Vagina (tissue), 2 donors: Measurements from ENCODE around the gene ACYP2. TPM values are rescaled to one million over a fixed set of nuclear protein-coding genes. Genes with fewer than 3 reads are reported as not detected.

Experiments
- DNase-seq, 2 donors: peaks; one replicate each; pipeline ENCODE4 v3.0.0-alpha.2; 2017; ENCODE audit errors: extremely low spot score in 2 of 2
- H3K27ac ChIP-seq: fragments of 200-600 bp; sonication (generic); one replicate; pipeline ENCODE4 v1.5.1; 2019
- H3K27me3 ChIP-seq: fragments of 200-600 bp; sonication (generic); one replicate; pipeline ENCODE4 v1.5.1; 2019
- H3K36me3 ChIP-seq, 2 donors: fragments of 200-600 bp; sonication (generic); one replicate each; pipeline ENCODE4 v1.5.1; 2017 to 2019
- H3K4me1 ChIP-seq: fragments of 200-600 bp; sonication (generic); one replicate; pipeline ENCODE4 v1.5.1; 2019
- H3K4me3 ChIP-seq, 2 donors: fragments of 200-600 bp; sonication (generic); 1 replicate in 1 of 2; 2 replicates in 1 of 2; pipeline ENCODE4 v1.5.1; 2016 to 2019
- H3K9me3 ChIP-seq: fragments of 200-600 bp; sonication (generic); one replicate; pipeline ENCODE4 v1.5.1; 2019
- POLR2A ChIP-seq, 2 donors: fragments of 450-650 bp; IDR thresholded peaks; one replicate each; pipeline ENCODE4 v1.6.1; 2017; ENCODE audit warnings: antibody characterized with exemption in 2 of 2, mild to moderate bottlenecking in 2 of 2, moderate library complexity in 2 of 2
- POLR2AphosphoS5 ChIP-seq, 2 donors: sonication (generic); formaldehyde crosslinking; IDR thresholded peaks; one replicate each; pipeline ENCODE4 v1.9.0; 2017; ENCODE audit warnings: antibody characterized with exemption in 2 of 2, mild to moderate bottlenecking in 2 of 2, low read depth in 1 of 2; ENCODE audit not compliant: insufficient read depth in 1 of 2
- intact Hi-C: fragments of 100-400 bp; cut with DNase I; formaldehyde crosslinking; loops from one replicate; pipeline ENCODE4 v1.15.1; 2023
- total RNA-seq: library from RNA; depleted of rRNA; stranded (reverse); fragments of >200 nt; gene quantifications from one replicate; pipeline ENCODE4 v1.2.3, GENCODE V29; 2016
- TF ChIP-seq, protein P1 (sequence below), 3 experiments: fragments of 450-650 bp in 2 of 3; fragments of 200-600 bp in 1 of 3; sonication (generic) in 1 of 3; IDR thresholded peaks; one replicate each; pipeline ENCODE4 v1.5.1; 2017 to 2019; ENCODE audit warnings: antibody characterized with exemption in 3 of 3, mild to moderate bottlenecking in 2 of 3, moderate library complexity in 2 of 3

The ACYP2 gene
- total RNA-seq, 1 donor from 2014 or later, result 10.8 TPM

DNA sequence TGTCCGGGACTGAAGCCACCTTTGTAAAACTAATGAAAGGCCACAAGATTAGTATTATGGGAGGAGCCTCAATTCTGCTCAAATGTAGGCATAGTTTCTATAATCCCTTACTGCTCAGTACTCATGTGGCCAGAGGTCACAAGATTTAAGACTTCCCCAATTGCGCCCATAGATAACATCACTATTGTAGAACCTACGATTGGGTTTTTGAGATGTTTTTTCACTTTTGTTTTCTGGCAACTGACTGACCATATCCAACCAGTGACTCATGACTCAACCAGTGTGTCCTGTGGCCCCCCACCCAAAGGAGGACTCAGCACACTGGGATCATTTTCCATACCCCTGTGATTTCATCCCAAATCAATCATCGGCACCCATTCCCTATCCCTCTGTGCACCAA is 155.8 kb downstream of the ACYP2 start:
- Histone ChIP-seq H3K9me3 (no peaks in the 10 kb centered on the region), H3K36me3 (no peaks in the 10 kb centered on the region), H3K27me3 (no peaks in the 10 kb centered on the region), H3K4me3 (no peak overlapping the region), H3K27ac (no peak overlapping the region), H3K4me1 (no peaks in the 10 kb centered on the region)
- no peak for DNase-seq
- TF ChIP-seq, protein P1, sequence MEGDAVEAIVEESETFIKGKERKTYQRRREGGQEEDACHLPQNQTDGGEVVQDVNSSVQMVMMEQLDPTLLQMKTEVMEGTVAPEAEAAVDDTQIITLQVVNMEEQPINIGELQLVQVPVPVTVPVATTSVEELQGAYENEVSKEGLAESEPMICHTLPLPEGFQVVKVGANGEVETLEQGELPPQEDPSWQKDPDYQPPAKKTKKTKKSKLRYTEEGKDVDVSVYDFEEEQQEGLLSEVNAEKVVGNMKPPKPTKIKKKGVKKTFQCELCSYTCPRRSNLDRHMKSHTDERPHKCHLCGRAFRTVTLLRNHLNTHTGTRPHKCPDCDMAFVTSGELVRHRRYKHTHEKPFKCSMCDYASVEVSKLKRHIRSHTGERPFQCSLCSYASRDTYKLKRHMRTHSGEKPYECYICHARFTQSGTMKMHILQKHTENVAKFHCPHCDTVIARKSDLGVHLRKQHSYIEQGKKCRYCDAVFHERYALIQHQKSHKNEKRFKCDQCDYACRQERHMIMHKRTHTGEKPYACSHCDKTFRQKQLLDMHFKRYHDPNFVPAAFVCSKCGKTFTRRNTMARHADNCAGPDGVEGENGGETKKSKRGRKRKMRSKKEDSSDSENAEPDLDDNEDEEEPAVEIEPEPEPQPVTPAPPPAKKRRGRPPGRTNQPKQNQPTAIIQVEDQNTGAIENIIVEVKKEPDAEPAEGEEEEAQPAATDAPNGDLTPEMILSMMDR (IDR thresholded peaks at IDR 0.05), result no peak
- TF ChIP-seq POLR2AphosphoS5 (IDR thresholded peaks at IDR 0.05; ENCODE audit: insufficient read depth in 1 of 2, low read depth in 1 of 2) (no peak), POLR2A (IDR thresholded peaks at IDR 0.05) (no peak)
- intact Hi-C loops, result no loop called here

DNA sequence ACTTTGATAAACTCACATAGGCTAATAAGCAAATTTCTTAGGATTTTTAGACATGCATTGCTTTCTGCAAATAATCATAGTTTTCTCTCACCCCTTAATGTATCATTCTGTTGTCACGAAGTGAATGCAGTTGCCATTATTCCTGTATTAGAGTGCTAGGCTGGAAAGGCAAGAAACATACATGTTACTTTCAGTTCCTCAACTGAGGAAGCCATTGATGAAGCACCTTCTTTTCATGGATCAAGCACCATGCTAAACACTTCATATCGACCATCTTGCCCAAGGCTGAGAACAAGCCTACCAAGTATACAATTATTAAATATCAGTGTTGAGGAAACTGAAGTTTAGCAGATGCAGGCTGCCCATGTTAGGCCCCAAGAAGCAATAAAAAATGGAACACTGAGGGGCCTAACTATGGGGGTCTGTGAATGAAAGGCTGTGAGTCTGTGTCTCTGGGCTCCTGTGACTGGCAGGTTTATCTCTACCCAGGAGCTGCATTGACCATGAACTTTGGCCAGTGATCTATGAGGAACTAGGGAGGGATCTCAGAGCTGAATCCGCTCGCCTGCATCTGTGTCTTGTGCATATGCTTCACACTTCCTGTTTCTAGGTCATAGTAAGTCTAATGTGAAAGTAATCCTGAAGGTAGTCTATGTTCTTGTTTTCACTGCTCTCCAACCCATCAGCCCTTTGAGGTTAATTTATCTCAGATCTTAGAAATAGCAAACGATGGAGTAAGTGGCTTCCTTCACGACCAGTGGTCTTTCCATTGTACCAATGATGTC is 156.6 kb downstream of the ACYP2 start:
- TF ChIP-seq POLR2A (IDR thresholded peaks at IDR 0.05), result no peak
- TF ChIP-seq POLR2AphosphoS5 (IDR thresholded peaks at IDR 0.05; ENCODE audit: insufficient read depth in 1 of 2, low read depth in 1 of 2), result no peak
- TF ChIP-seq, protein P1 (IDR thresholded peaks at IDR 0.05), result no peak
- Histone ChIP-seq H3K4me3 (no peak overlapping the region), H3K9me3 (no peaks in the 10 kb centered on the region), H3K4me1 (no peaks in the 10 kb centered on the region), H3K27ac (no peak overlapping the region), H3K36me3 (no peaks in the 10 kb centered on the region), H3K27me3 (no peaks in the 10 kb centered on the region)
- DNase-seq, result no peak
- intact Hi-C loops, result no loop called here

DNA sequence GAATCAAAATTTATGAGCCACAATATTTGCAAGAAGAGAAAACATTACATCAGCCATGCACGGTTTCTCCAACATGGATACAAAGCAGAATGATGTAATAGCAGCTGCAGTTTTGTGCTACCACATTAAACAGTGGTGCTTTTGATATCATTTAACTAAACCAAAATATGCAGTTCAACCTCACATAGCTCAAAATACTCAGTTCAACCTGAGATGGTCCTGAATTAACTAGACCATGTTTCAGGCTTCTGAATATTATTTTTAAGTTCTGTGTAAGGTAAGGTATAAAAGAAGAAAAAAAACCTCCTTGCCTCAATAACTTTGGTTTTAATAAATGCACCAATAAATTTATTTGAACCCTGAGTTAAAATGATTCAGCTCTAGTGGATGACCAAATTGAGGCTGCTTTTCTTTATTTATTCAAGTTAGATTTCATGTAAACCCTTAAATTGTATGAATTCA is 159.4 kb downstream of the ACYP2 start:
- no peaks in the 10 kb centered on the region for H3K4me1 ChIP-seq
- intact Hi-C loops, result no loop called here
- H3K9me3 ChIP-seq, result no peaks in the 10 kb centered on the region
- no peak for DNase-seq
- no peaks in the 10 kb centered on the region for H3K36me3 ChIP-seq
- no peaks in the 10 kb centered on the region for H3K27me3 ChIP-seq
- no peak overlapping the region for H3K27ac ChIP-seq
- no peak overlapping the region for H3K4me3 ChIP-seq
- TF ChIP-seq POLR2AphosphoS5 (IDR thresholded peaks at IDR 0.05; ENCODE audit: insufficient read depth in 1 of 2, low read depth in 1 of 2) (no peak), POLR2A (IDR thresholded peaks at IDR 0.05) (no peak)
- TF ChIP-seq, protein P1 (IDR thresholded peaks at IDR 0.05), result no peak

DNA sequence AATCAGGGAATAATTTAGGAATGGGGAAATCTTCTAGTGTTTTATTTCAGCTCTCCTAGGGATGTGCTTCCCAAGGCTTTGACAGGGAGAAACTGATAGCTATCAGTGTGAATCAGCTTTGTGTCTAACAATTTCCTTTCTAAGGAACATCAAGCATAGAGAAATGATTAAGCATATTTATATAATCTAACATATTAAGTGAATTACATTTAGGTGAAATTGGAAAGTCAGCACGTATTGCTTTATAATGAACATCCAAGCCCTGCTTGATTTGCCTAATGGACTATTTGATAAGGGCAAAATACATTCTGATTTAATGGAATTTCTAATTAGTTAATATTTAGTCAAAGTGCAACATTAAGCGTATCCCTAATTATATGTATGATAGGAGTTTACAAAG is 160.1 kb downstream of the ACYP2 start:
- H3K27me3 ChIP-seq, result no peaks in the 10 kb centered on the region

More for the DNA sequence above, 160.1 kb downstream of the ACYP2 start:
- no peaks in the 10 kb centered on the region for H3K36me3 ChIP-seq
- no peak for DNase-seq
- H3K4me3 ChIP-seq, result no peak overlapping the region
- H3K27ac ChIP-seq, result no peak overlapping the region
- TF ChIP-seq POLR2AphosphoS5 (IDR thresholded peaks at IDR 0.05; ENCODE audit: insufficient read depth in 1 of 2, low read depth in 1 of 2) (no peak), POLR2A (IDR thresholded peaks at IDR 0.05) (no peak)
- TF ChIP-seq, protein P1 (IDR thresholded peaks at IDR 0.05), result no peak
- intact Hi-C loops, result no loop called here
- no peaks in the 10 kb centered on the region for H3K4me1 ChIP-seq
- H3K9me3 ChIP-seq, result no peaks in the 10 kb centered on the region
